HG02884 (cell line): ENCODE results near the gene COQ9.
"Not testable (repeated sequence)": the region's sequence is repeated elsewhere in the genome, so short reads cannot be mapped to it uniquely, and the experiment has no call there.

Experiments used
- ATAC-seq: cut with Tn5 transposase; IDR thresholded peaks from one replicate; pipeline ENCODE4 v1.9.1; 2021; ENCODE audit warnings: mild to moderate bottlenecking, moderate library complexity; ENCODE audit not compliant: unreplicated experiment

Gene COQ9

GRCh38 chr16:57484515-57485005, 37.3 kb downstream of the COQ9 start:
- ATAC-seq: no peak

DNA sequence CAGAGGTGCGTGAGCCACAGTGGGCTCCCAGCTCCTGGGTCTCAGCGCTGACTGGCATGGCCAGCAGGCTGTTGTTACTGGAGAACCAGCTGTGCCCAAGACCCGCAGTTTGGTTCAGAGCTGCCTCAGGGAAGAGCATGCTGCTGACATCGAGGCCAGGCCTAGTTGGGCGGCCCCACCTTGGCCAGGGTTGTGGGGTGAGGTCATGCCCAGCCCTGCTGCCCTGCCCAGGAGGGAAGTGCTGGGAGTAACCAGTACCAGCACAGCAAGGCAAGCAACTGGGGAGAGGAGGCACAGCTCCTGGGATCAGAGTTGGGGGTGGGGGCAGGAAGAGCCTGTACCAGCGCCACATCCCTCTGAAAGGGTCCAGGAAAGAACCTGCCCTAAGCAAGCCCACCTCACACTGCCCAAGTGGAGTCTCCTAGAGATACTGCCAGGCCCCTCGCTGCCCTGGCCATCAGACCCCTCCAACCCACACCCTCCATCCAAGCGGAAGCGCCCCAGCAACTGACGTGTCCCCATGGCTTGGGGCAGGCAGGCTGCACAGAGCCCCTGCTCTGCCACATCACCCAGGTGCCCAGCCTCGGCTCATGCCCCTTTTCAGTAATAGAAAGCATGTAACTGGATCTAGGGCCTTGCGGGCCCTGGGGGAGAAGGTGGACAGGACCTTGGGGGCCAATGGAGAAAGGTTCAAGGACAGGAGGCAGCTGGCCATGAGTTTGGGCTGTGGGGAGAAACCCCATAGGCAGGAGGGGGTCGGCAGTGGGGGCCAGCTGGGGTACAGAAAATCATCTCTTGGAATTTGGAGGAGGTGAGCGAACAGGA, 38.0 kb downstream of the COQ9 start:
- ATAC-seq: no peak

GRCh38 chr16:57485916-57486857, 38.9 kb downstream of the COQ9 start, which contains the start of gene DOK4:
Gene DOK4 (minus strand): TSS chr16:57486493. CDS start chr16:57479507, 6,986 bp downstream.
- peak; percentile 76 for ATAC-seq

DNA sequence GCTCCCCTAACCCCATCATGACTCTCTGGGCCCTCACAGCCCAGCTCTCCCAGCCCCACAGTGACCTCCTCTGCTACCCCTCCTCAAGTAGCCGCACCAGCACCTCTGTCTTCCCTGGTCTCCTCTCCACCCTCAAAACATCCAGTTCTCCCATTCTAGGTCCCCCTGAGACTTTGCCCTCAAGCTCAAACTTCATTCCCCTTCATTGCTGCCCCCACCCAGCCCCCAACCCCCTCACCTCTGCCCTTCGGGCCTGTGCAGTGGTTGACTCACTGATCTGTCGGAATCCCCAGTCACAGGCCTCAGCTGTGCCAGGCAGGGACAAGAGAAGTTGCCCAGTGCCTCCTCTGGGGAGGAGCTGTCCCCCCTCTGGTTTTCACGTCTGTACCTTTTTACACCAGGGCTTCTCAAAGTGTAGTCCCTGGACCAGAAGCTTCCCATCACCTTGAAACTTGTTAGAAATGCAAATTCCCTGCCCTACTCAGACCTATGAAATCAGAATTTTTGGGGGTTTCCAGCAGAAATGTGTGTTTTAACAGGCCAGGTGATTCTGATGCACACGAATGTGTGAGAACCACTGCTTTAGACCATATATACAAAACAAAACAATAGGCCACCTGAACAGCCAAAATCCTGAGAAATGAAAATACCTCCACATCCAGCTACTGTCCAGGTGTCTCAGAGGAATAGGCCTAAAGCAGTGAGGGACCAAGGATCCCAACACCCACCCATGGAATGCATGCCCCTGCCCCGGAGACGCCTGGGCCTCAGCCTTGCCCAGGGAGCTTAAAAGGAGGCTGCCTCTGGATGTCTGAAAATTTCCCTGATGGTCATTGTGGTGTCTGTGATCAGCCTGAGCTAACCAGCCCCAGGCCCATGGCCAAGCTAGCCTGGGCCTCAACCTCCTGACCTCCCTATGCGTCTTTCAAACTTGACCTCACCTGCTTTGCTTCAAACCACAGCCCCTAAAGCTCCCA, 39.9 kb downstream of the COQ9 start:
- no peak for ATAC-seq

DNA sequence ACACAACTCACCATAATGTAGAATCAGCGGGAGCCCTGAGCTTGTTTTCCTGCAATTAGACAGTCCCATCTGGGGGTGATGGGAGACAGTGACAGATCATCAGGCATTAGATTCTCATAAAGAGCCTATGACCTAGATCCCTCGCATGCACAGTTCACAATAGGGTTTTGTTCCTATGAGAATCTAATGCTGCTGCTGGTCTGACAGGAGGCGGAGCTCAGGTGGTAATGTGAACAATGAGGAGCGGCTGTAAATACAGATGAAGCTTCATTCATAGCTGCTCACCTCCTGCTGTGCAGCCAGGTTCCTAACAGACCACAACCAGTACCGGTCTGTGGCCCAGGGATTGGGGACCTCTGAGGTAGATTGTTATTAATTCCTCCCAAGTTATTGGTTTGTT, 42.0 kb downstream of the COQ9 start:
- no peak for ATAC-seq

DNA sequence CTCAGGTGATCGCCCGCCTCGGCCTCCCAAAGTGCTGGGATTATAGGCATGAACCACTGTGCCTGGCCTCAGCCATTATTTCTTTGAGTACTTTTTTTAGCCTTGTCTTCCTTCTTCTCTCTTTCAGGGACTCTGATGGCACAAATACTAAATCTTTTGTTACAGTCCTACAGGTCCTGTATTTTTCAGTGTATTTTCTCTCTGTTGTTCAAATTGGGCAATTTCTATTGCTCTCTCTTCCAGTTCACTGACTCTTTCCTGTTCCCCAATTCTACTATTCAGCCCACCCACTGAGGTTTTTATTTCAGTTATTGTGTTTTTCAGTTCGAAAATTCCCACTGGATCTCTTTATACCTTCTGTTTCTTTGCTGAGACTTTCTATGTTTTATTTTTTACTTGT, 46.5 kb downstream of the COQ9 start:
- ATAC-seq: no peak

DNA sequence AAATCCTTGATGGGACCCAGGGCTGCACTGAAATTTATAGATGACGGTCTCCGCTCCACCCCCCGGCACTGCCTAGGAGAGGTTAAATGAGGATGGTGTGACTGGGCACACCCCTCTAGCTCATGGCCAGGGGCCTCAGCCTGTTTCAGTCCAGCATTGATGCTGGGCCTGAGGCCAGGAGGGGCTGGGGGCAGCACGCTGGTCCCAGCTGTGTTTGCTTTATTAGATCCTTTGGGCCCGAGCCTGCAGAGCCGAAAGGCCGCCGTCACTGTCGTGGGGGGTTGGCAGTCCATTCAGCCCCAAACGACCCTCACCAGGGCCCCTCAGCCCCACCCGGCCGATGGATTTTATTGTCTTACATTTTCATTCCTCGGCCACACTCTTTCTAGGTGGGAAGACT, 49.8 kb downstream of the COQ9 start:
- no peak for ATAC-seq

- ATAC-seq: no peak
Measured at GRCh38 chr16:57498031-57498430, 50.8 kb downstream of the COQ9 start.

- not testable (repeated sequence) for ATAC-seq
Measured at GRCh38 chr16:57499941-57500340, 52.7 kb downstream of the COQ9 start.

DNA sequence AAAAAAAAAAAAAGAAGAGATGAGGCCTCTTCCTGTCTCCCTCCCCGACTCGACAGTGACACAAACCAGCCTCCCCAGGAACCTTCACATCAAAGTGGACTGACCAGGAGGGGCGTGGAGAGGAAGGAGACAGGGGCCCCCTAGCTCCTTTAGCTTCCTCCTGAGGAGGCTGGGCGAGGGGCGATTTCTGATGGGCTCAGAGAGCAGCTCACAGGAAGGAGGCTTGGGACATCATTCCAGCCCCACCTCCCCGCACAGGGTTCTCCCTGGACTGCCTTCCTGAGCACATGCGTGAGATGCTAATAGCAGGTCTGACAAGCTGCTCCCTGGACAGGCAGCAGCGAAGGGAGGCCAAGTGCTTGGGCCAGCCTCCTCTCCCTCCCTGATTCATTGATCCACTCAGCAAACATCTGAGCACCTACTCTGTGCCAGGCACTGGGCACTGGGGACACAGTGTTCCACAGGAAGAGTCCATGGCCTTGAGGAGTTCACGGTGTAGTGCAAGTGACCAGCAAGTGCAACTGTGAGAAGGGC, 53.4 kb downstream of the COQ9 start:
- no peak for ATAC-seq

GRCh38 chr16:57501492-57501891, 54.2 kb downstream of the COQ9 start:
- ATAC-seq: no peak

GRCh38 chr16:57502048-57502775, 54.9 kb downstream of the COQ9 start:
- no peak for ATAC-seq

DNA sequence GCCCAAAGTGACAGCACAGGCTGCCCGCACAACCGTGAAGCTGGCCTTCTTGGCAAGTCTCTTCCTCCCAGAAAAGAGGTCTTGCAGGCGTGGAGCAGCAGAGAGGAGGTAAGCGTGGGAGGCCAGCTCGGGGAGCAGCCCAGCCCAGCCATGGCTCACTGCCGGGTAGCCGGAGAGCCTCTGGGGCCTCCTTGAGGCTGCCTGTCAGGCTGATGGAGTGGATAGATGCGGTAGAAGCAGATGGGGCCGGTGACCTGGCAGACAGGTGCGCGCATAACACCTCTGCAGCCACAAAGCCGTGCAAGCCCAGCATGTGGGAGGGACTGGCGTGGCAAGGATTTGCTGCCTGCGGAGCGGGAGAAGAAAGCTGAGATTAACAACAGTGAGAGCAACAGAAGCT, 56.1 kb downstream of the COQ9 start:
- ATAC-seq: no peak

GRCh38 chr16:57504001-57504400, 56.7 kb downstream of the COQ9 start:
- ATAC-seq: no peak

GRCh38 chr16:57504491-57504890, 57.2 kb downstream of the COQ9 start:
- no peak for ATAC-seq

DNA sequence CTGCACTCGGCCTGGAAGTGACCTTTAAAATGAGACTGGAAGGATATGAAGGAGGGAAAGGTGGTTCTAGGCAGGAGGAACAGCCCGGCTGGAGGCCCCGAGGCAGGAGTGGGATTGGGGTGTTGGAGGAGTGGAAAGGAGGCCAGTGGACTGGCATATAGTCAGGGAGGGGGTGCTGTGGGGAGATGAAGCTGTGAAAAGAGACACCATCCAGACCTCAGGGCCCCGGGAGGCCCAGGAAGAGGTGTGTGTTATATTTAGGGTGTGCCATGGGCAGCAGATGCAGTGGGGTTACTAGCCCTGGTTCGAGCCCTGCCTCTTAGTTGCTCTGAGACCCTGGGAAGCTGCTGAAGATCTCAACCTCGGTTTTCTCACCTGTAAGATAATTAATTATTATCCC, 57.9 kb downstream of the COQ9 start:
- ATAC-seq: no peak

- no peak for ATAC-seq
Measured at GRCh38 chr16:57507136-57508034, 60.1 kb downstream of the COQ9 start.

- no peak for ATAC-seq
Measured at GRCh38 chr16:57508035-57508425, 60.8 kb downstream of the COQ9 start.
